LNCaP clone FGC (cell line): ENCODE measurements around the gene UNC13B.

Source experiments
- DNase-seq: peaks from one replicate; pipeline ENCODE4 v3.0.0-alpha.2; 2011; ENCODE audit warnings: low read depth
- H3K4me3 ChIP-seq: 2 replicates; pipeline ENCODE4 v1.5.1; 2011; ENCODE audit warnings: mild to moderate bottlenecking, low read depth, low read length, control low read depth
- TF ChIP-seq, protein P1 (sequence below): IDR thresholded peaks from 2 replicates; pipeline ENCODE4 v1.5.1; 2012; ENCODE audit warnings: mild to moderate bottlenecking; ENCODE audit not compliant: control insufficient read depth, insufficient read depth; ENCODE audit errors: extremely low read depth

Gene UNC13B

GRCh38 chr9:35205340-35205739, 43.5 kb downstream of the UNC13B start:
- H3K4me3 ChIP-seq: no peak overlapping the region
- TF ChIP-seq, protein P1, sequence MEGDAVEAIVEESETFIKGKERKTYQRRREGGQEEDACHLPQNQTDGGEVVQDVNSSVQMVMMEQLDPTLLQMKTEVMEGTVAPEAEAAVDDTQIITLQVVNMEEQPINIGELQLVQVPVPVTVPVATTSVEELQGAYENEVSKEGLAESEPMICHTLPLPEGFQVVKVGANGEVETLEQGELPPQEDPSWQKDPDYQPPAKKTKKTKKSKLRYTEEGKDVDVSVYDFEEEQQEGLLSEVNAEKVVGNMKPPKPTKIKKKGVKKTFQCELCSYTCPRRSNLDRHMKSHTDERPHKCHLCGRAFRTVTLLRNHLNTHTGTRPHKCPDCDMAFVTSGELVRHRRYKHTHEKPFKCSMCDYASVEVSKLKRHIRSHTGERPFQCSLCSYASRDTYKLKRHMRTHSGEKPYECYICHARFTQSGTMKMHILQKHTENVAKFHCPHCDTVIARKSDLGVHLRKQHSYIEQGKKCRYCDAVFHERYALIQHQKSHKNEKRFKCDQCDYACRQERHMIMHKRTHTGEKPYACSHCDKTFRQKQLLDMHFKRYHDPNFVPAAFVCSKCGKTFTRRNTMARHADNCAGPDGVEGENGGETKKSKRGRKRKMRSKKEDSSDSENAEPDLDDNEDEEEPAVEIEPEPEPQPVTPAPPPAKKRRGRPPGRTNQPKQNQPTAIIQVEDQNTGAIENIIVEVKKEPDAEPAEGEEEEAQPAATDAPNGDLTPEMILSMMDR: no peak
- DNase-seq: no peak

GRCh38 chr9:35211854-35212253, 50.0 kb downstream of the UNC13B start:
- no peak overlapping the region for H3K4me3 ChIP-seq
- DNase-seq: no peak
- TF ChIP-seq, protein P1: no peak

DNA sequence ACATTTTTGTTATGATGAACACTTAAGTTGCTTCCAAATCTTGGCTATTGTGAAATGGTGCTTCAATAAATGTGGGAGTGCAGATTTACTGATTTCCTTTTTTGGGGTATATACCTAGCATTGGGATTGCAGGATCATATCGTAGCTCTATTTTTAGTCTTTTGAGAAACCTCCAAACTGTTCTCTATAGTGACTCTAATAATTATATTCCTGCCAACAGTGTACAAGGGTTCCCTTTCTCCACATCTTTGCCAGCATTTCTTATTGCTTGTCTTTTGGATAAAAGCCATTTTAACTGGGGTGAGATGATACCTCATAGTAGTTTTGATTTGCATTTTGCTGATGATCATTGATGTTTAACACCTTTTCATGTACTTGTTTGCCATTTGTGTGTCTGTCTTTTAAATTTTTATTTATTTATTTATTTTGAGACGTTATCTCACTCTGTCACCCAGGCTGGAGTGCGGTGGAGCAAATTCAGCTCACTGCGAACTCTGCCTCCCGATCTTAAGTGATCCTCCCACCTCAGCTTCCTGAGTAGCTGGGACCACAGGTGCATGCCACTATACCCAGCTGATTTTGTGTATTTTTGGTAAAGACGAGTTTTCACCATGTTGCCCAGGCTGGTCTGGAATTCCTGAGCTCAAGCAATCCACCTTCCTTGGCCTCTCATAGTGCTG, 59.0 kb downstream of the UNC13B start:
- TF ChIP-seq, protein P1: no peak
- no peak overlapping the region for H3K4me3 ChIP-seq
- DNase-seq: no peak

- DNase-seq: no peak
- no peak overlapping the region for H3K4me3 ChIP-seq
- TF ChIP-seq, protein P1: no peak
Measured at GRCh38 chr9:35225677-35226076, 63.9 kb downstream of the UNC13B start.

GRCh38 chr9:35226651-35227050, 64.8 kb downstream of the UNC13B start:
- no peak for DNase-seq
- no peak overlapping the region for H3K4me3 ChIP-seq
- TF ChIP-seq, protein P1: no peak

GRCh38 chr9:35227284-35227683, 65.5 kb downstream of the UNC13B start:
- no peak for DNase-seq
- H3K4me3 ChIP-seq: no peak overlapping the region
- TF ChIP-seq, protein P1: no peak
